Fibroblast of the aortic adventitia (primary cell): Measurements from ENCODE around the gene GRB2. TPM values are rescaled to one million over a fixed set of nuclear protein-coding genes. Genes with fewer than 3 reads are reported as not detected.
"Not testable (repeated sequence)": the region's sequence is repeated elsewhere in the genome, so short reads cannot be mapped to it uniquely, and the experiment has no call there.

Experiments
- DNase-seq: peaks from one replicate; pipeline ENCODE4 v3.0.0-alpha.2; 2010; ENCODE audit warnings: low read depth
- H3K4me3 ChIP-seq: 2 replicates; pipeline ENCODE4 v1.5.1; 2011; ENCODE audit warnings: low read depth, mild to moderate bottlenecking, control low read depth, low read length, moderate library complexity
- CTCF ChIP-seq: IDR thresholded peaks from 2 replicates; pipeline ENCODE4 v1.5.1; 2011; ENCODE audit warnings: mild to moderate bottlenecking, low read length, control low read depth, inconsistent platforms; ENCODE audit not compliant: insufficient read depth
- total RNA-seq: library from RNA; depleted of rRNA; stranded (reverse); fragments of >200 nt; gene quantifications from 2 replicates; pipeline ENCODE4 v1.2.3, GENCODE V29; 2012; ENCODE audit warnings: low replicate concordance

The GRB2 gene
- total RNA-seq, 1 donor: 57.6 TPM

DNA sequence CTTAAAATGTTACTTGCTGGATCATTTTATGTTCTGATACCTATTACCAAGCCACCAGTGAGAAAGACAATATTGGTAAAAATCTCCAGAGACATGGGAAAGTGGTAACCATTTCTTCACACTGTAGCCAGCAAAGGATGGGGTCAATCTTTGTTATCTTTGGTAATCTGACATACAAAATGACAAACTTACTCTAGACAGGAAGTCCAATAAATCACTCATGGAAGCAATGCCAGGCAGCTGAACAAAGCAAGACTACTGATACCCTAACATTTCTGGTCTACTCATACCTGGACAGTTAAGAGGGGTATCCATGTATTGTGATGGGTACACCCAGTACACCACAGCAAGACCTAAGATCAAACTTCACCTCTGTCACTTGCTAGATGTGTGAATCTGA is 19.0 kb downstream of the GRB2 start:
- no peak for DNase-seq
- no peak overlapping the region for H3K4me3 ChIP-seq
- TF ChIP-seq CTCF: no peak

GRCh38 chr17:75384751-75385150 is 20.7 kb downstream of the GRB2 start:
- H3K4me3 ChIP-seq: no peak overlapping the region
- DNase-seq: no peak
- no peak for TF ChIP-seq CTCF

- TF ChIP-seq CTCF: no peak
- no peak overlapping the region for H3K4me3 ChIP-seq
- no peak for DNase-seq
Observed at GRCh38 chr17:75383842-75384195, 21.7 kb downstream of the GRB2 start.

- no peak for DNase-seq
- TF ChIP-seq CTCF: no peak
Observed at GRCh38 chr17:75380750-75381149, 24.7 kb downstream of the GRB2 start.

GRCh38 chr17:75380315-75380714 is 25.2 kb downstream of the GRB2 start:
- no peak for TF ChIP-seq CTCF
- no peak for DNase-seq
- H3K4me3 ChIP-seq: no peak overlapping the region

More at GRCh38 chr17:75380750-75381149, 24.7 kb downstream of the GRB2 start:
- H3K4me3 ChIP-seq: no peak overlapping the region

GRCh38 chr17:75379426-75379825 is 26.1 kb downstream of the GRB2 start:
- not testable (repeated sequence) for DNase-seq

DNA sequence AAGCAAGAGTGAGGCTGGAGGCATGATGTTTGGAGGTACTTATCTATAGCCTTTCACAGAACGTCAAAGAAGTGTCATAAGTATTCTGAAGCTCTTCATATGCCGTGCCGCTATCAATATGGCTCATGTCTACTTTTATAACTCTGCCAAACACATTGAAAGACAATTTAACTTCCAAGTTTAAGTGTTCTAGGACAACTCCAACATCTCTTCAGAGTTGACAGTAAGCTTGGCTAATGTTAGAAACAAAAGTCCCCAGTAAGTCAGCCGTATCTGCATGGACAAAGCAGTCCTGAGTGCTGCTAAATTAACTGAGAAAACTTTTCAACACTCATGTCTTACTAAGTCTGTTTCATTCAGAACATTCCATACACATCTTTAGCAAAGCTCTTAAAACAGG is 32.2 kb downstream of the GRB2 start:
- TF ChIP-seq CTCF: no peak
- H3K4me3 ChIP-seq: no peak overlapping the region
- DNase-seq: no peak

More at GRCh38 chr17:75379426-75379825, 26.1 kb downstream of the GRB2 start:
- not testable (repeated sequence) for H3K4me3 ChIP-seq
